GM23248 (cell line): ENCODE measurements around the gene IFT81.

Experiments
- EZH2 ChIP-seq: fragments of 200-600 bp; sonication (generic); IDR thresholded peaks from 2 replicates; pipeline ENCODE4 v1.6.1; 2018; ENCODE audit warnings: antibody characterized with exemption, mild to moderate bottlenecking; ENCODE audit not compliant: insufficient read depth, poor library complexity, severe bottlenecking
- EZH2phosphoT487 ChIP-seq: fragments of 200-600 bp; sonication (generic); IDR thresholded peaks from 2 replicates; pipeline ENCODE4 v1.6.1; 2018; ENCODE audit warnings: antibody characterized with exemption, moderate library complexity, mild to moderate bottlenecking, low read depth; ENCODE audit not compliant: insufficient read depth

- no peak for TF ChIP-seq EZH2phosphoT487
- TF ChIP-seq EZH2 = no peak
These were observed 128.6 kb downstream of the IFT81 start for GRCh38 chr12:110252716-110253115.
